Kidney (tissue), 14 donors: ENCODE results near the gene USB1. TPM values are rescaled to one million over a fixed set of nuclear protein-coding genes. Genes with fewer than 3 reads are reported as not detected.

Experiments used
- DNase-seq, 5 donors: peaks; one replicate each; pipeline ENCODE4 v3.0.0-alpha.2; 2013 to 2020
- FAIRE-seq: peaks from 2 replicates; lab custom pipeline; 2012; peaks lifted over from hg19 to GRCh38; lab: Jason Lieb, UNC
- H3K27ac ChIP-seq, 2 donors: one replicate each; pipeline ENCODE4 v1.7.0; 2013; ENCODE audit warnings: low read depth in 2 of 2, low read length in 2 of 2, inconsistent platforms in 1 of 2
- H3K27me3 ChIP-seq: one replicate; pipeline ENCODE4 v1.7.1; 2013; ENCODE audit warnings: low read length, inconsistent platforms; ENCODE audit not compliant: control insufficient read depth, insufficient read depth
- H3K36me3 ChIP-seq, 3 donors: one replicate each; pipeline versions ENCODE4 v1.7.0 to v1.7.1; 2013; ENCODE audit warnings: low read length in 3 of 3, control low read depth in 1 of 3, inconsistent platforms in 1 of 3; ENCODE audit not compliant: insufficient read depth in 3 of 3, control insufficient read depth in 2 of 3
- H3K4me1 ChIP-seq, 3 donors: one replicate each; pipeline versions ENCODE4 v1.7.0 to v1.7.1; 2013; ENCODE audit warnings: low read length in 3 of 3, inconsistent platforms in 1 of 3, low read depth in 1 of 3; ENCODE audit not compliant: control insufficient read depth in 2 of 3, insufficient read depth in 2 of 3
- H3K4me3 ChIP-seq, 3 donors: one replicate each; pipeline versions ENCODE4 v1.7.0 to v1.8.1; 2013; ENCODE audit warnings: low read length in 3 of 3, control low read depth in 1 of 3, inconsistent platforms in 1 of 3
- H3K9ac ChIP-seq, 3 donors: one replicate each; pipeline versions ENCODE4 v1.7.0 to v1.7.1; 2013; ENCODE audit warnings: low read length in 3 of 3, control low read depth in 1 of 3, inconsistent platforms in 1 of 3
- H3K9me3 ChIP-seq, 3 donors: one replicate each; pipeline versions ENCODE4 v1.7.0 to v1.7.1; 2013; ENCODE audit warnings: low read length in 3 of 3, control low read depth in 1 of 3, inconsistent platforms in 1 of 3; ENCODE audit not compliant: control insufficient read depth in 2 of 3, insufficient read depth in 1 of 3
- CTCF ChIP-seq: IDR thresholded peaks from 3 replicates; pipeline ENCODE4 v1.5.1; 2012; ENCODE audit warnings: mild to moderate bottlenecking, moderate library complexity, borderline replicate concordance; ENCODE audit not compliant: insufficient read depth; ENCODE audit errors: extremely low read depth
- intact Hi-C: fragments of 100-400 bp; cut with DNase I; formaldehyde crosslinking; loops from one replicate; pipeline ENCODE4 v1.11.1; 2022
- polyA plus RNA-seq: library from polyadenylated mRNA; stranded (reverse); fragments of 350-450 nt; fragmentation: Illumina TruSeq; extraction: RNeasy Lipid Tissue Mini Kit (QIAGEN cat#74804); gene quantifications from one replicate; pipeline ENCODE4 v1.2.3, GENCODE V29; 2014; ENCODE audit warnings: low read depth, low replicate concordance; ENCODE audit not compliant: insufficient read depth
- total RNA-seq: library from RNA; stranded (reverse); fragmentation: NEBNext Ultra II Directional; extraction: Animal tissue kit (Norgen Biotek cat#: 25700); gene quantifications from one replicate; pipeline ENCODE4 v1.2.1, GENCODE V29; 2021
- donor health status: control.
- donor health status: control.
- donor health status: control.
- donor health status: control.
- donor health status: control.
- donor health status: DM: yes; HTN: yes; CAD: no.
- donor health status: Normal renal cell carcinoma (clear cell type).

The USB1 gene
- total and polyA plus RNA-seq, 2 donors from 2014 or later: 18.3 to 32.8 TPM

DNA sequence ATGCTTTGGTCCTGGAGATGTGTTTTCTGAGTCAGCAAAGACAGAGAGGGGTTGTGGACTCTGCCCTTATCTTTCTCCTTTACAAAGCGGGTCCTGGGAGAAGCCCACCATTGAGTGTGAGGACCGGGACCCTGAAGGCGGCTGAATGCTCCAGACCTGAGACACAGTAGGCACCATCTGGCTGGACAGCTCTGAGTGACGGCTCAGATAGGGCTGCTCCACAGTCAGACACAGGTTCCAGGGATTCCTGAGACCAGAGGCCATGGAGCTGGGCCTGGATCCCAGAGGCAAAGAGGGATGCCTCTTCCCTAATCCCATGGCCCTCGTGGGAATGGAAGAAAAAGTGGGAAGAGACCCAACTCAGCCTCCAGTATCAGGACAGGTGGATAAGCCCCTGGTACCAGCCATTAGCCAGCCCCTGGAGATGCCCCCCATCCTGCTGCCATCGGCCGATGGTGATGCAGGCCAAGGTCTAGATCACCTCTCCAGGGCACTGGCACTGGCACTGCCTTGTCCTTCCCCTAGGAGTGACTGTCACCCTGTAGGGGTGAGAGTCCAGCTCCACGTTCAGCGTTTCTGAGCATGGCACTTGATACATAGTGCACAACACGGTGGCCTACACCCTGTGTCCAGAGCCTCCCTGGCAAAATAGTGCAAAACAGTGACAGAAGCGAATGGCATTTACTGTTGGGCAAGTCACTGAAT is 29.1 kb downstream of the USB1 start:
- intact Hi-C loops: no loop called here
- Histone ChIP-seq H3K9ac (no peak overlapping the region), H3K27ac (no peak overlapping the region), H3K4me3 (no peak overlapping the region), H3K36me3 (no peaks in the 10 kb centered on the region), H3K4me1 (peaks cover 0 to 16% (median 15%) of the 10 kb centered on the region in 3 donors), H3K9me3 (no peaks in the 10 kb centered on the region), H3K27me3 (no peaks in the 10 kb centered on the region)
- FAIRE-seq: no peak
- DNase-seq: no peak
- TF ChIP-seq CTCF: no peak

DNA sequence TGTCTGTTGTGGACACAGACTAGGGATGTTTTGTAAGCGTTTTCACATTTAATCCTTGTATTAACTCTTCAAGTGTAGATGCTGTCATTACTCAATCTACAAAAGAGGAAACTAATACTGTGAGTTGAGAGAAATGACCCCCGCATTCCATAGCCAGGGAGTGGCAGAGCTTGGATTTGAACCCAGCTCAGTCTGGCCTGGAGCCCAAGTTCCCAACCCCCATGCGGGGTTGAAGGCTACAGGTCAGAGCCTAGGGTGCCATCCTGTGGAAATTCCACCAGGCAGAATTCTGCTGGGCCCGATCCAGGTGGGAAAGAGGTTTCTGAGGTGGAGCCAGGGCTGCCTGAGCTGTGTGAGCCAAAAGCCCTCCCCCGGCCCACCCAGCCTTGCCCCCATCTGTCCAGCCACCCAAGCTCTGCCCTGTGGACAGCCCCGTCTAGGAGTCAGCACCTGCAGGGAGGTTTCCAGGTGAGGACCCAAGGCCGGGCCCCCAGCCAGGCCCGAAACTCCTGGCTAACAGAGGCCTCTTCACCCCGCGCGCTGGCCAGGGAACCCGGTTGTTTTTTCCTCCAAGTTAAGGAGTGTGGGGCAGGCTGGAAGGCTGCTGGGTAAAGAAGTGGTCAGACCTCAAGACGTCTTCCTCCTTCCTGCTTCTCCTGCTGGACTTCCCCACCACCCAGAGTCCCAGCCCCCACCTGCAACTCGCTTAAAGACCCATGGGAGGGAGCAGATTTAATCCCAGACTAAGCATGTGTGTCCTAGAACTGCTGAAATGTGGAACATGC is 30.0 kb downstream of the USB1 start:
- no peak for FAIRE-seq
- intact Hi-C loops: no loop called here
- no peaks in the 10 kb centered on the region for H3K36me3 ChIP-seq
- no peak for TF ChIP-seq CTCF
- no peaks in the 10 kb centered on the region for H3K27me3 ChIP-seq
- no peak overlapping the region for H3K9ac ChIP-seq
- peaks cover 0 to 16% (median 15%) of the 10 kb centered on the region in 3 donors for H3K4me1 ChIP-seq
- H3K9me3 ChIP-seq: no peaks in the 10 kb centered on the region
- no peak overlapping the region for H3K4me3 ChIP-seq
- no peak overlapping the region for H3K27ac ChIP-seq
- no peak for DNase-seq

GRCh38 chr16:58032710-58033293 is 31.6 kb downstream of the USB1 start:
- FAIRE-seq (no peak), DNase-seq (peak in 3 of 5 donors; percentile 29 to 81 (median 33))
- Histone ChIP-seq H3K9me3 (no peaks in the 10 kb centered on the region), H3K9ac (no peak overlapping the region), H3K27me3 (no peaks in the 10 kb centered on the region), H3K27ac (no peak overlapping the region), H3K36me3 (no peaks in the 10 kb centered on the region), H3K4me3 (no peak overlapping the region), H3K4me1 (peaks cover 0 to 16% (median 14%) of the 10 kb centered on the region in 3 donors)
- intact Hi-C loops: no loop called here
- no peak for TF ChIP-seq CTCF
